Activated CD4-positive, CD25-positive, alpha-beta regulatory T cell treated with anti-CD3 and anti-CD28 coated beads, Interleukin-2, amount 50 U/mL, for 24 hours (primary cell): ENCODE results near the gene AREL1.
"Not testable (repeated sequence)": the region's sequence is repeated elsewhere in the genome, so short reads cannot be mapped to it uniquely, and the experiment has no call there.

Source experiments
- ATAC-seq, 2 donors: fragments of 150-1000 bp; cut with Tn5 transposase; one replicate each; pipeline ENCODE4 v1.10.0; 2021; ENCODE audit warnings: mild to moderate bottlenecking in 1 of 2, moderate library complexity in 1 of 2

The AREL1 gene, protein sequence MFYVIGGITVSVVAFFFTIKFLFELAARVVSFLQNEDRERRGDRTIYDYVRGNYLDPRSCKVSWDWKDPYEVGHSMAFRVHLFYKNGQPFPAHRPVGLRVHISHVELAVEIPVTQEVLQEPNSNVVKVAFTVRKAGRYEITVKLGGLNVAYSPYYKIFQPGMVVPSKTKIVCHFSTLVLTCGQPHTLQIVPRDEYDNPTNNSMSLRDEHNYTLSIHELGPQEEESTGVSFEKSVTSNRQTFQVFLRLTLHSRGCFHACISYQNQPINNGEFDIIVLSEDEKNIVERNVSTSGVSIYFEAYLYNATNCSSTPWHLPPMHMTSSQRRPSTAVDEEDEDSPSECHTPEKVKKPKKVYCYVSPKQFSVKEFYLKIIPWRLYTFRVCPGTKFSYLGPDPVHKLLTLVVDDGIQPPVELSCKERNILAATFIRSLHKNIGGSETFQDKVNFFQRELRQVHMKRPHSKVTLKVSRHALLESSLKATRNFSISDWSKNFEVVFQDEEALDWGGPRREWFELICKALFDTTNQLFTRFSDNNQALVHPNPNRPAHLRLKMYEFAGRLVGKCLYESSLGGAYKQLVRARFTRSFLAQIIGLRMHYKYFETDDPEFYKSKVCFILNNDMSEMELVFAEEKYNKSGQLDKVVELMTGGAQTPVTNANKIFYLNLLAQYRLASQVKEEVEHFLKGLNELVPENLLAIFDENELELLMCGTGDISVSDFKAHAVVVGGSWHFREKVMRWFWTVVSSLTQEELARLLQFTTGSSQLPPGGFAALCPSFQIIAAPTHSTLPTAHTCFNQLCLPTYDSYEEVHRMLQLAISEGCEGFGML

DNA sequence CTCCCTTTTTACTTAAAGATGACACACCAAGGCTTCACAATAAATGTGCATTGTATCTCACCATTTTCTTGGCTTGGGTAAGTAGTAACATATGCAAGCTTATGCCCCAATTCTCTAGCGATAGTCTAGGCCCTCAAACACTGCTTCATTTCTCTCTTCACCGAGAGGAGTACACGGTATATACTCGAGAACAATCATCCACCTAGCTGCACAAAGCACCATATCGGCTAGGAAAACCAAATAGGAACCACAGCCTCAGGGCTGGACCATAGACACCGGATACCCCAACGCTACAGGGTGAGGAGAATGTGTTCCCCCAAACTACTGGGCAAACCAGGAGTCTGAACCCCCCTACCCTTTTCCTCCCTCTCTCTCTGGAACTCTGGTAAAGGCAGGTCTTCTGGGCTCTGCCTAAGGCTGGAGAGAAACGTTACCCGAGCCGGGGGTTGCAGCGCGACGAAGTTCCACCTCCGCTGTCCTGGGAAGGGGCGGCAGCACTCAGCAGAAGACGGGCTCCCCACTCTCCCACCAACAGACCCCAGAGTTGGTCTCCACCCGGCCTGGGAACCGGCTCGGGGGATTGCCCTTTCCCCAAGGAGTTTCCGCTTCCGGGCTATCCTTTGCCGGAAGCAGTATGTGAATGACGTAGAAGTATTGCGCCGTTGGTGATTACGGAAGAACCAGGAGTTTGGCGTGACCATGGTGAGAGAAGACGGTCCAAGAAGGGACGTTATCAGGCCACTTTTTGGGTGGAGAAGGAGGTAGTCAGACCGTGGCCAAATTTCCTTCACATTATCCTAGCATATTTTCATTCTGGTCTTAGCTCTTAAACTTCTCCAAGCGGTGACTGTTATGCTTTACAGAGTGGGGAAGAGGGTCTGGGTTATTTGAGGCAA, at the start of gene AREL1, which contains the start of gene FCF1:
Gene AREL1, minus strand, starts transcription at position 582 of the 896 bp plus-strand sequence. CDS start 27,465 bp downstream, outside the sequence.
Gene FCF1, plus strand, starts transcription at position 646 of the 896 bp plus-strand sequence. Its CDS starts 54 bp downstream, at position 700.
- ATAC-seq = peak; percentile 97 to 99

DNA sequence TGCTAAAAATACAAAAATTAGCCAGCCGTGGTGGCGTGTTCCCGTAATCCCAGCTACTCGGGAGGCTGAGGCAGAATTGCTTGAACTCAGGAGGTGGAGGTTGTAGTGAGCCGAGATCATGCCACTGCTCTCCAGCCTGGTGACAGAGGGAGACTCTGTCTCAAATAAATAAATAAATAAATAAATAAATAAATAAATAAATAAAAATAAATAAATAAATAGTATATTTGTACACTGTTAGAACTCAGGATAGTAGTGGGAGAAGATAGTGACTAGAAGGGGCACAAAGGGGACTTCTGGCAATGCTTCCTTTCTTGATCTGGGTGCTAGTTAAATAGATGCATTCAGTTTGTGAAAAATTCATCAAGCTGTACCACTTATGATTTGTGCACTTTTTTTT, 45.6 kb upstream of the AREL1 start:
- ATAC-seq = not testable (repeated sequence)

DNA sequence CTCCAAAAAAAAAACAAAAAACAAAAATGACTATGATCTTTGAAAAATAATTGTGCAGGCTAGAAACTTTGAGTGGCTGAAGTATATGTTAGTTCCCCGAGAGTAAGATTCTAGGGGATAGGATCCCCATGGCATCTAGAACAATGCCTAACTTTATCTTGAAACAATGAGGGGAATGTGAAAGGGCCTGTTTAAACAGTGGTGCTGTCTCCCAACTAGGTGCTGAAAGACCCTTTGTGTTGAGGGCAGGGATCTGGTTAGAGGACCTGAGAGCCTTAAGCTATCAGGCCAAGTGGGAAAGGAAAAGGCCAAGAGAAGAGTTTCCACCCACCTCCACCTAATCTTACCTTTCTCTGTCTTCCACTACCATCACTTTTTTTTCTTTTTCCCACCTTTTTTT, 43.4 kb upstream of the AREL1 start:
- ATAC-seq = no peak

DNA sequence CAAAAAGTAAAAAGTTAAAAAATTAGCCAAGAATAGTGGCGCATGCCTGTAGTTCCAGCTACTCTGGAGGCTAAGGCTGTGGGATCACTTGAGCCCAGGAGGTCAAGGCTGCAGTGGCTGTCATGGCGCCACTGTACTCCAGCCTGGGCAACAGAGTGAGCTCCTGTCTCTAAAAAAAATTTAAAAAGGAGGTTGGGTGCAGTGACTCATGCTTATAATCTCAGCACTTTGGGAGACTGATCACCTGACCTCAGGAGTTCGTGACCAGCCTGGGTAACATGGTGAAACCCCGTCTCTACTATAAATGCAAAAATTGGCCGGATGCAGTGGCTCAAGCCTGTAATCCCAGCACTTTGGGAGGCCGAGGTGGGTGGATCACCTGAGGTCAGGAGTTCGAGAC, 42.0 kb upstream of the AREL1 start:
- ATAC-seq = no peak

DNA sequence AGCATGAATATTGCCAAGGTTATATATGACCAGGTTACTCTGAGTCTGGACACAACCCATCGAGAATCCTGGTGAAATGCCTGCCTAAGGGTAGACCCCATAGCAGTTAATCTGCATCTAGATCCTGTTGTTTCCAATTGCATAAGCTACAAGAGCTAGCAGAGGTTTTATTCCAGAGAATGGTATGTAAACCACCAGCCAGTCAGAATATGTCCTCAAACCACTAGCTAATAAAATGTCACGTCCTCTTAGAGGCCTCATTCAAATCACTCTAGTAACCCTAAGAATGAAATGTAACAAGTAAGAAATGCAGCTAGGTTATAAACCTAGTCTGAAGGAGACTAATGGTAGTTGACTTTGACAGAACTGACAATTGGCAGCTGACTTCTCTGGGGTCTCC, 41.3 kb upstream of the AREL1 start:
- ATAC-seq = no peak

DNA sequence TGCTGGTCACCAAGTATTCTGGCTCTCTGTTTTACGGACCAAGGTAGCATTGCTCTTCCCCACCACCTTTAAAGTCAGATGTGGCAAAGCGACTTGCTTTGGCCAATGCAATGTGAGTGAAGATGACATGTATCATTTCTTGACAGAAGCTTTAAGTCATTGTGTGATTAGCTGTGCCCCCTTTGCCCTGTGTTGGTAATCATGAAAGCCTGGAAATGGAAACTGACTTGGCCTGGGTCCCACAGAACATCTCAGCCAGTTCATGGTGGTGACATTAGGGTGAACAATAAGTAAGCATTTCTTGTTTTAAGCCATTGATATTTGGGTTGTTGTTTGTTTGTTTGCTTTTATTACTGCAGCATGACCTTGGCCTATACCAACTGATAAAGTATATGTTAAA, 34.4 kb upstream of the AREL1 start:
- ATAC-seq = no peak

DNA sequence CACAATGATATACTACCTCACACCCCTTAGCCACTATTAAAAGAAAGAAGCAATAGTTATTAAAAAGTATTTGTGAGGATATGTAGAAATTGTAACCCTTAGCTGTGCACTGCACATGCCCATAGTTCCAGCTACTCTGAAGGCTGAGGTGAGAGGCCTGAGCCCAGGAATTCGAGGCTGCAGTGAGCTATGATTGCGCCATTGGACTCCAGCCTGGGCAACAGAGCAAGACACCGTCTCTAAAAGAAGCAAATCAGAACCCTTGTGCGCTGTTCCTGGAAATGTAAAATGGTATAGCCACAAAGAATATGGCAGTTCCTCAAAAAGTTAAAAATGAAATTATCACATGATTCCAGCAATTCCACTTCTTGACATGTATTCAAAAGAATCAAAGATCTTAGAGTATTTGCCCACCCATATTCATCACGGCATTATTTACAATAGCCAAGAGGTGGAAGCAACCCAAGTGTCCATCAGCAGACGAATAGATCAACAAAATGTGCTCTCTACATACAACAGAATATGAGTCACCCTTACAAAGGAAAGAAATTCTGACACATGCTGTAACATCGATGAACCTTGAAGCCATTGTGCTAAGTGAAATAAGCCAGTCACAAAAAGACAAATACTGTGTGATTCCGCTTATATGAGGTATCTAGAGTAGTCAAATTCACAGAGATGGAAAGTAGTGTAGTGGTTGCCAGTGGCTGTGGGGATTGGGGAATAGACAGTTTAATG, 26.6 kb upstream of the AREL1 start:
- no peak for ATAC-seq

DNA sequence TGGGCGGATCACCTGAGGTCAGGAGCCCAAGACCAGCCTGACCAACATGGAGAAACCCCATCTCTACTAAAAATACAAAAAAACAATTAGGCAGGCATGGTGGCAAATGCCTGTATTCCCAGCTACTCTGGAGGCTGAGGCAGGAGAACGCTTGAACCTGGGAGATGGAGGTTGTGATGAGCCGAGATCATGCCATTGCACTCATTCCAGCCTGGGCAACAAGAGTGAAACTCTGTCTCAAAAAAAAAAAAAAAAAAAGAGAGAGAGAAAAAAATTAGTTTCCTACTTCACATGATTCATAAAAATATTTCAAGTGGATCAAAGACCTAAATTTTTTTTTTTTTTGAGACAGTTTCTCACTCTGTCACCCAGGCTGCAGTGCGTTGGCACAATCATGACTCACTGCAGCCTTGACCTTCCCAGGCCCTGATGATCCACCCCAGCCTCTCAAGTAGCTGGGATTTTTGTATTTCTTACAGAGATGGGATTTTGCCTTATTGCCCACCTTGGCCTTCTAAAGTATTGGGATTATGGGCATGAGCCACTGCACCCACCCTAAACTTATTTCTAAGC, 25.0 kb upstream of the AREL1 start:
- no peak for ATAC-seq

DNA sequence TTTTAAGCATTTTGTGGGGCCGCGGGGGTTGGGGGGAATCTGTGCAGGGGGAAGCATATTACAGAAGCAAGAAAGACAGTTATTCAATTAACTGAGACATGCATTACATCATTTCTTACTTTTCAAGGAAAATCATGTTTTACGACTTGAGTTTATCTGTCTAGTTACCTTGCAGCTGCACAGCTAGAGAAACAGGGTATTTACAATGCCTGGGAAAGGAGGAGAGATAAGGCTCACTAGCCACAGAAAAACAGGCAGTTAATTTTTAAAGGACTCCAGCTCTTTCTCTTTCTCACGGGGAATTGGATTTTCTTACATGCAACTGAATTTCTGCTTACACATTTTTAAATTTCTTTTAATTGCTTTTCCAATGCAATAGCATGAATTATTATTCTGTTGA, 22.2 kb upstream of the AREL1 start:
- no peak for ATAC-seq

DNA sequence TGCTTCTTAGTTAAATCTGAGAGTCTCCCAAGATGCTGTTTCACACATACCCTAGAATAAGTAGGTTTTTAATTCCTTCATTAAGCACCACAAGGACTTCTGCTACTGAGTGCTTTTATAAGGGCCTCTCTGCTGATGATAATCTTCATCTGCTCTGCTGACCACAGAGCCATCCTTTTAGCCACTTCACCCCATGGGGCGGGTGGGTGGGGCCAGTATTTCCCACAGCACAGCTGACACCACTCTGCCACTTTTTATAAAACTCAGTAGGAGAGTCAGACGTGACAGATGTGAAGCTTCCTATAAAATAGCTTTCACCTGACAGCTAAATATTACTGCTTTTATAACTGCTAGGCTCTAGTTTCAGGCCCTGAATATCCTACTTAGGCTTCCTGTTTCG, 20.3 kb upstream of the AREL1 start:
- no peak for ATAC-seq

DNA sequence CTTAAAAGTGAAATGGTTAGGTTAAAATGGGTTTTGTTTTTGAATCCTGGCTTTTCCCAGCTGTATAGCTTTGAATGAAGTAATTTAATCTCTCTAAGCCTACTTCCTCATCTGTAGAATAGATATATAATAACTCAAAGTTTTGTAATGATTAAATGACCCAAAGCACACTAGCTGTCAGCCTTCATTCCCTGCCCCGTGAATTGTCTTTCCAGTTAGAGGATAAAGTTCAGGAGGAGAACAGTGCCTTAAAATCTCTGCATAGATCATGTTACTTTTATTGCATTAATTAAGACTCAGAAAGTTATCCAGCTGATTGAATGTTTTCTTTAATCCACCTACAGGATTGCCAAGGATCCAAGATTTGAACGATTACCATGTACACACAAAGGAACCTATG, 19.5 kb upstream of the AREL1 start:
- no peak for ATAC-seq

DNA sequence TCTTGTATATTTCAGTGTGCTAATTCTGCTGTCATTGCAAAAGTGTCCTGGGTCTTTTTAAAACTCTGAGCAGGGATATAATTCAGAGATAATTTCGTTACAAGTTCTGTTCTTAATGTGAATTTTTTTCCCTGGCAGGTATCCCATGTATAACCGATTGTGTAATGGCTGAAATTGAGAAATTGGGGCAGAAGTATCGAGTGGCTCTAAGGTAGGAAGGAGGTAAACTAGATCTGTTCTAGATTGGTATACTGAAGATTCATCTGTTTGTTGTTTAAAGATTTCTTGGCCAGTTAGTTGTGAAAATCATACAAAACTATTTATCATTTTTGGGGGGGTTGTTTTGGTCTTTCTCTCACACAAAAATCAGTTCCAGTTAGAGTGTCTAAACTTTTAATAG, 10.3 kb upstream of the AREL1 start:
- ATAC-seq = no peak

DNA sequence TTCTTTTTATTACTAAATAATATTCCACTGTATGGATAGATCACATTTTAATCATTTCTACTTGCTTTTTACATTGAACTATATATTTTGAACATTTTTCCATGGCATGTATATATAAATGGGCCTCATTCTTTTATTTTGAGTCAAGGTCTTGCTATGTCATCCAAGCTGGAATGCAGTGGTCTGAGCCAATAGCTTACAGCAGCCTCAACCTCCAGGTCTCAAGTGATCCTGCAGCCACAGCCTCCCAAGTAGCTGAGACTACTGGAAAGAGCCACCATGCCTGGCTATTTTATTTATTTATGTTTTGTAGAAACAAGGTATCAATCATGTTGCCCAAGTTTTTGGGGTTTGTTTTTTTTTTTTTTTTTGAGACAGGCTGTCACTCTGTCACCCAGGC, 7.6 kb upstream of the AREL1 start:
- no peak for ATAC-seq

DNA sequence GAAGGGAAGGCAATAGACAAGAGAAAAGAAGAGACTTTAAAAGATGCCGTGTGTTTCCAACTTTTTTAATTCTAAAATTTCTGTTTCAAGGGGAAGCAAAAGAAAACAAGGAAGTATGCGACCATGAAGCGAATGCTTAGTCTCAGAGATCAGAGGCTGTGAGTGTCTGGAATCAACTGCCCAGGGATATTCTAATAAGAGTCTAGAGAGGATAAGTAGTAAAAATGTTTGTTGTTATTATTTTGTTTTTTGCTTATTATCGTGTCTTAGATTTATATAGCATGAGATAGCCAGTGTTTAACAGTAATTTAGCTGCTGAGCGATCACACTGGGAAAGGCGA, 485 bp upstream of the AREL1 start:
- ATAC-seq = no peak

DNA sequence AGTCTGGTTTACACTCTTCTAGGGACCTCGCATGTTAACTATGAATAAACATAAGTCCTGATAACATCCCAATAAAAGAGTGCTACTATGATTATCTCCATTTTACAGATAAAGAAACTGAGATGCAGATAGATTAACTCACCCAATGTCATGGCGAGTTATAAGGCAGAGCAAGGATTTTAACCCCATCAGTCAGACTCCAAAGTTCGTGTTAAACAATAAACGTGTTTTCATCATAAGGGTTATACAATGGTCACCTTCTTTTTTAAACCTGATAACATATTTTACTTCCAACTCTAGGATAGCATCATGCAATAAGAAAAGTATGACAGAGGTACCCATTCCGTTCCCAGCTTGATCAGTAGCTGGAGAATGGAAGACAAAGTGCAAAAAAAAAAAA, 1.2 kb downstream of the AREL1 start:
- no peak for ATAC-seq

DNA sequence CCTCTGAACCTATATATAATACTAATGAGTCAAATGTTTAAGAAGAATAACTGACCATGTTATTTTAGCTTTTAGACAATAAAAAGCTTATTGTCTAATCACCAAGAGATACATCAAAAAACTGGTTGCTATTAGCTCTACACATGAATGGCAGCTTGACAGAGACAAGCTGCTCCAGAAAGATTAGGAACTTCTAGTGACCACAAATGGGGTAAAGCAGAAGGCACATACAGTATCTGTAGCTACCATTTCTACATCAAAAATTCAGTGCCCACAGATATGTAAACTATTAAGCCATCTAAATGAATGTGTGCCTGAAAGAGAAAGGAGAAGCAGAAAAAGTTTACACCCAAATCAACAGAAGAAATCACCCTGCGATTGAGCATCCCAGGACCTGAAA, 2.4 kb downstream of the AREL1 start:
- no peak for ATAC-seq

DNA sequence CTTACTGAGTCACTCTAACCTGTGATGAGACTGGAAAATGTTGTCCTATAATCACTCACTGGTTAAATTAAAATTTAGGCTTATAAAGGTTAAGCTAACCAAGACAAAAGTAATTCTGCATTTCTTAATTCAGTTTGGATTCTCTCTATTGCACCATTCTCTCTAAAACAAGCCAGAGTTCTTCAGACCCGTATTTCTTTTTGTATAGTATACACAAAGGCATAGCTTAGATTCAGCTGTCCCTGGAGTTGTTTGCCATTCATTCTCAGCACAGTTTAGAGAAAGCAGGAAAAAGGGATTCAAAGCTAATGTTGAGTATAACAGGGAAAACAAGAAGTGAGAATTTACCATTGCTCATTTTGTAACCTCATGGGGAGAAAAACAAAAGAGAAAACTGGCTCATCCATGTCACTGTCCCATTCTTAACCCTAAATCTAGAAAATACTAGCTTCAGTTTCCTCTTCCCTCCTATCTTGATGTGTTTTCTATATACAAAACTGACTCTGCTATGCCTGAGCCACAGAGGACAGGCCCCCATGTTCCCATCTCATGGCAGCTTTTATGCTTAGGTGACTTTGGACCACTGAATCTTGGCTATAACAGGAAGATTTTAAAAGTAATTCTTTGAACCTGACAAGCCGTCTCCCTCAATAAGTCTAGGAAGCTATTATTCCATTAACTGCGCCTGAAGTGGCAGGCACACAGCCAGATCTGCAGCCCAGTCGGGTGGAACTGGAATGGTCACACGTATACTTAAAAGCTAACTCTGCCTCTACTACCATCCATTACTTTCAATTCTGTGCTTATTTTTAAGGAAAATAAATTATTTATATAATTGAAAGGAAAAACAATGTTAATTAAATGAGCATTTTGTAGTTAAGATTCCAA, 7.0 kb downstream of the AREL1 start:
- ATAC-seq = no peak

DNA sequence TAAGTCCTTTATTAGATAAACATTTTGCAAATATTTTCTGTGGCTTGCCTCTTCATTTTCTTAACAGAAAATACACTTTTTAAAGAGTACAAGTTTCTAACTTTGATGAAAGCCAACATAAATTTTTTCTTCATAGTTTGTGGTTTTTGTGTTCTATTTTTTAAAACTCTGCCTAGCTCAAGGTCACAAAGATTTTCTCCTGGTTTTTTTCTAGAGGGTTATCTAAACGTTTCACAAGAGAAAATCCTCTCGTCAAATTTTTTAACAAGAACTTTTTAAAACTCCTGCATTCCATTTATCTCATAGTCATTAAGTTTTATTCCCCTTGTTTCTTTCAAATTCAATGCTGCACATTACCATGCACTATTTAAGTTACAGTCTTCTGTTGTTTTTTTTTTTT, 8.2 kb downstream of the AREL1 start:
- no peak for ATAC-seq

DNA sequence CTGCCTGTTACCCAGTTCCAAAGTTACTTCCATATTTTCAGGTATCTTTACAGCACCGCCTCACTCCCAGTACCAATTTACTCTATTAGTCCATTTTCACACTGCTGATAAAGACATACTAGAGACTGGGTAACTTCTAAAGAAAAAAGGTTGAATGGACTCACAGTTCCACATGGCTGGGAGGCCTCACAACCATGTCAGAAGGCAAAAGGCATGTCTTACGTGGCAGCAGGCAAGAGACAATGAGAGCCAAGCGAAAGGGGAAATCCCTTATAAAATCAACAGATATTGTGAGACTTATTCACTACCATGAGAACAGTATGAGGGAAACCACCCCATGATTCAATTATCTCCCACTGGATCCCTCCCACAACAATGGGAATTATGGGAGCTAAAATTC, 9.8 kb downstream of the AREL1 start:
- no peak for ATAC-seq

DNA sequence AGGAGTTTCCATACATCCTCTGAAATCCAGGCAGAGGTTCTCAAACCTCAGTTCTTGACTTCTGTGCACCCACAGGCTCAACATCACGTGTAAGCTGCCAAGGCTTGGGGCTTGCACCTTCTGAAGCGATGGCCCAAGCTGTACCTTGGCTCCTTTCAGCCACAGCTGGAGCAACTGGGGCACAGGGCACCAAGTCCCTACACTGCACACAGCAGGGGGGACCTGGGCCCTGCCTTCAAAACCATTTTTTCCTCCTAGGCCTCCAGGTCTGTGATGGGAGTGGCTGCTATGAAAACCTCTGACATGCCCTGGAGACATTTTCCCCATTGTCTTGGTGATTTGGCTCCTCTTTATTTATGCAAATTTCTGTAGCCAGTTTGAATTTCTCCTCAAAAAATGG, 10.6 kb downstream of the AREL1 start:
- ATAC-seq = no peak

DNA sequence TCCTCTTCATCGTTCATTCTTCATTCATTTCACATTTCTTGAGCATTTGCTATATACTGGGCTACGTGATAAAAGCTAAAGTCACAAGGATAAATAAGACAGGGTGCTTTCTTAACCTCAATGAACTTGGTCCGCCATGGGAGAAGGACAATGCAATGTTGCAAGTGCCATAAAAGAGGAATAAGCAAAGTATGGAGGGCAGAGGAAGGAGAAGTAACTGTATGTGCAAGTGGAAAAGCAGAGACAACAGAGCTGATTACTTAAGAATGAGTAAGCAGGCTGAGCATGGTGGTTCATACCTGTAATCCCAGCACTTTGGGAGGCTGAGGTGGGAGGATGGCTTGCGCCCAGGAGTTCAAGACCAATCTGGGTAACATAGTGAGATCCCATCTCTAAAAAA, 14.4 kb downstream of the AREL1 start:
- ATAC-seq = no peak
